ENCODE measurements around the gene TRAPPC4. TPM values are rescaled to one million over a fixed set of nuclear protein-coding genes. Genes with fewer than 3 reads are reported as not detected.

TRAPPC4 gene
- total RNA-seq, 2 donors from 2014 or later: 72.6 to 73.2 TPM

DNA sequence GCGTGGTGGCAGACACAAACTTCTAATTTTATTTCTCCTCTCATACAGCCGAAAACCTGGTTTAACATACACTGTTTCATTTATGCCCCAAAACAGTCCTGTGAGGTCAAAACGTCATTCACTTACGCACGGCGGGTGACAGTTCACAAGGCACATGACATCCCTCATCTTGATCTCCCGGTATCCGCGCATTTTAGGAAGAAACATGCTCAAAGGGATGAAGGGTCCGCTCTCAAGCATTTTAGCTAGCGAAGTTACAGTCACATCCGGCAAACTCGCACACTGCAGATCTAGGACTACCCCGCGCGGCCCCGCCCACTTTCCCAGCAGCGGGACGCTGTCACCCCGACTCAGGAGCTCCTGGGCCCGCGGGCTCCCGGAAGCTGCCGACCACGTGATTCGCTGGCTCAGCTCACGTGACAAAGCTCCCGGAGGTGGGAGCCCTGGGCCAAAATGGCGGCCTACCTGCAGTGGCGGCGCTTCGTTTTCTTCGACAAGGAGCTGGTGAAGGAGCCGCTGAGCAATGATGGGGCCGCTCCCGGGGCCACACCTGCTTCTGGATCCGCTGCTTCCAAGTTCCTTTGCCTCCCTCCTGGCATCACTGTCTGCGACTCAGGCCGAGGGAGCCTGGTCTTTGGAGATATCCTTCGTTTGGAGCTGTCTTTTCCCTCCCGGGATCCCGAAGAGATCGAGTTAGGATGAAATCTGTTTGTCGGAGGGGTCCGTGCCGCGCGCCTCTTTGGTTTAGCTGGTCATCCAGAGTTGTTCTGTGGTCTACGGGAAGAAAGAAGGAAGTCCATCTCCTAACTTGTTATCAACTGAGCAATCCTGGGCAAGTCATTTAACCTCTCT, 49.0 kb downstream of the TRAPPC4 start, which contains the start of gene VPS11:
VPS11 (plus strand) TSS at position 448 of the 852 bp plus-strand sequence; CDS start at position 454, 6 bp downstream.
- Histone ChIP-seq H3K9me3 (no peaks in the 10 kb centered on the region), H3K36me3 (peaks cover 9% of the 10 kb centered on the region), H3K27me3 (no peaks in the 10 kb centered on the region), H3K4me1 (no peaks in the 10 kb centered on the region), H3K4me3 (peak within 1 kb of the TSS; percentile 84), H3K9ac (ENCODE audit: low read depth in 2 of 2, low read length in 2 of 2) (peak within 1 kb of the TSS; percentile 79 to 95), H3K27ac (peak within 1 kb of the TSS; percentile 73)
- TF ChIP-seq CTCF (IDR thresholded peaks at IDR 0.05): no peak
- intact Hi-C loops (cut with DNase I): no loop called here
- peak; percentile 99 for DNase-seq

Small RNAs within 50 kb of the gene (microRNA-seq; reads per million reads assigned to microRNA genes)
- not detected for gene MIR3656

Other genes with a start within 250 kb of the TRAPPC4 start
- gene DDX6, start 227.6 kb upstream of the TRAPPC4 start, total RNA-seq: 100 to 1,000 TPM in 1 of 2 donors, 10 to 100 TPM in 1; 79.0 to 108 TPM
- gene CXCR5, start 134.9 kb upstream of the TRAPPC4 start, total RNA-seq: under 1 TPM; 0.05 to 0.19 TPM
- 10 to 100 TPM; 31.4 to 37.4 TPM for gene BCL9L, start 92.8 kb upstream of the TRAPPC4 start, total RNA-seq
- gene UPK2, start 62.5 kb upstream of the TRAPPC4 start, total RNA-seq: not detected
- not detected for gene FOXR1, start 47.0 kb upstream of the TRAPPC4 start, total RNA-seq
- 10 to 100 TPM; 11.9 to 19.0 TPM for gene CENATAC, start 20.6 kb upstream of the TRAPPC4 start, total RNA-seq
- 100 to 1,000 TPM; 710 to 758 TPM for gene RPS25, start 423 bp upstream of the TRAPPC4 start, total RNA-seq
- 10 to 100 TPM; 48.9 to 56.4 TPM for gene SLC37A4, start 12.1 kb downstream of the TRAPPC4 start, total RNA-seq
- gene HYOU1, start 38.4 kb downstream of the TRAPPC4 start, total RNA-seq: 100 to 1,000 TPM; 120 to 273 TPM
- 10 to 100 TPM; 23.0 to 24.1 TPM for gene VPS11, start 49.1 kb downstream of the TRAPPC4 start, total RNA-seq
- gene HMBS, start 66.1 kb downstream of the TRAPPC4 start, total RNA-seq: 10 to 100 TPM; 18.7 to 50.5 TPM
- gene DPAGT1, start 83.1 kb downstream of the TRAPPC4 start, total RNA-seq: 100 to 1,000 TPM in 1 of 2 donors, 10 to 100 TPM in 1; 39.4 to 104 TPM
- 10 to 100 TPM; 20.6 to 27.9 TPM for gene C2CD2L, start 88.6 kb downstream of the TRAPPC4 start, total RNA-seq
- 10 to 100 TPM; 31.9 to 33.3 TPM for gene HINFP, start 102.8 kb downstream of the TRAPPC4 start, total RNA-seq
- under 1 TPM; 0.05 to 0.22 TPM for gene ABCG4, start 130.3 kb downstream of the TRAPPC4 start, total RNA-seq
- 10 to 100 TPM; 16.5 to 17.1 TPM for gene NLRX1, start 150.0 kb downstream of the TRAPPC4 start, total RNA-seq
- 10 to 100 TPM; 52.3 to 72.7 TPM for gene NHERF4, start 166.7 kb downstream of the TRAPPC4 start, total RNA-seq
- gene CBL, start 187.6 kb downstream of the TRAPPC4 start, total RNA-seq: 10 to 100 TPM; 10.8 to 16.4 TPM